Measurements from ENCODE around the gene SRGAP1.

DNA sequence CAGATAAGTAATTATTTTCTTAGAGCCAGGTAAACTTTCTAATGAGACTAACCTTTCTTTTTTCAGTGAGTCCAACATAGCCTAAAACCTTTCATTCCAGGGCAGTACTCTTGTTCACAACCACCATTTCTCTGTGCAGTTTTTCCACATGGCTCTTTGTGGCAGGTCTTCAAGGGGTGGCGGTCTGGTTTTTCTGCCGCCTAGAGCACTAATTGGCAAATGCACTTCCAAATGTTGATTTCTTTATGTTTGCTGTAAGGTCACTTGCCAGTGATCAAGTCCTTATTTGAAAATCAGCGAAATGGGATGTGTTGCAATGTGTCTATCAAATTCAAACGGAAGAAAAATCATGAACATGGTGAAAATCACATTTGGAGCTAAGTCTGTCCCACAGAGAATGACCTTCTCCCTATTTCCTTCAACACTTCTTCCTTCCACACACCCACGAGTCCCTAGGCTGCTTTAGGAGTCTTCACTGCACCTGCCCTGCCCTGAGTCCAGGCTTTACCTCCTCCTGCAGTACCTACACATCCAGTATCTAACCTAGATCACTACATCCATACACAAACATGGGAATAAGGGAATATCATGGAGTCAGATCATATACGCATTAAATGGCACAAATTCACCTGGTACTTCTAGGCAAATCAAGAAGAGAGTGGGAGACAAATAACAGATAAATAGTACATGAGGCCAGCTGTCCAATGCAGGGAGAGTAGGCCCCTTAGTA, 1.9 kb downstream of the SRGAP1 start:
- TF ChIP-seq, protein P1, sequence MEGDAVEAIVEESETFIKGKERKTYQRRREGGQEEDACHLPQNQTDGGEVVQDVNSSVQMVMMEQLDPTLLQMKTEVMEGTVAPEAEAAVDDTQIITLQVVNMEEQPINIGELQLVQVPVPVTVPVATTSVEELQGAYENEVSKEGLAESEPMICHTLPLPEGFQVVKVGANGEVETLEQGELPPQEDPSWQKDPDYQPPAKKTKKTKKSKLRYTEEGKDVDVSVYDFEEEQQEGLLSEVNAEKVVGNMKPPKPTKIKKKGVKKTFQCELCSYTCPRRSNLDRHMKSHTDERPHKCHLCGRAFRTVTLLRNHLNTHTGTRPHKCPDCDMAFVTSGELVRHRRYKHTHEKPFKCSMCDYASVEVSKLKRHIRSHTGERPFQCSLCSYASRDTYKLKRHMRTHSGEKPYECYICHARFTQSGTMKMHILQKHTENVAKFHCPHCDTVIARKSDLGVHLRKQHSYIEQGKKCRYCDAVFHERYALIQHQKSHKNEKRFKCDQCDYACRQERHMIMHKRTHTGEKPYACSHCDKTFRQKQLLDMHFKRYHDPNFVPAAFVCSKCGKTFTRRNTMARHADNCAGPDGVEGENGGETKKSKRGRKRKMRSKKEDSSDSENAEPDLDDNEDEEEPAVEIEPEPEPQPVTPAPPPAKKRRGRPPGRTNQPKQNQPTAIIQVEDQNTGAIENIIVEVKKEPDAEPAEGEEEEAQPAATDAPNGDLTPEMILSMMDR (conservative IDR thresholded peaks at IDR 0.05): no peak
- TF ChIP-seq ZFX (IDR thresholded peaks at IDR 0.05): no peak

All from C4-2B (cell line).